HG03196 (cell line): ENCODE results near the gene TUG1.

ENCODE experiments used
- ATAC-seq: cut with Tn5 transposase; IDR thresholded peaks from one replicate; pipeline ENCODE4 v1.9.1; 2021; ENCODE audit not compliant: unreplicated experiment

Gene TUG1

GRCh38 chr22:30996462-30996861, 27.4 kb downstream of the TUG1 start:
- no peak for ATAC-seq

- no peak for ATAC-seq
Observed at GRCh38 chr22:30998329-30998728, 29.3 kb downstream of the TUG1 start.

- ATAC-seq: no peak
Observed at GRCh38 chr22:31001124-31001770, 32.2 kb downstream of the TUG1 start.

- no peak for ATAC-seq
Observed at GRCh38 chr22:31005535-31005934, 36.5 kb downstream of the TUG1 start.

GRCh38 chr22:31019191-31019930, 50.3 kb downstream of the TUG1 start:
- no peak for ATAC-seq

- ATAC-seq: no peak
Observed at GRCh38 chr22:31020334-31020733, 51.3 kb downstream of the TUG1 start.

GRCh38 chr22:31022516-31022915, 53.5 kb downstream of the TUG1 start:
- ATAC-seq: no peak
